Caco-2 (cell line): ENCODE measurements around the gene ITGAE. TPM values are rescaled to one million over a fixed set of nuclear protein-coding genes. Genes with fewer than 3 reads are reported as not detected.
"Not testable (repeated sequence)": the region's sequence is repeated elsewhere in the genome, so short reads cannot be mapped to it uniquely, and the experiment has no call there.

Source experiments
- BruUV-seq: library from RNA; stranded (reverse); fragments of 400-500 nt; replicated peaks from 2 replicates; lab custom pipeline; 2021; lab: Mats Ljungman, UMichigan
- CTCF ChIA-PET: fragments of 300-600 bp; sonication (Branson Sonifier 250); formaldehyde crosslinking; loops from one replicate; lab custom pipeline; 2022; ENCODE audit warnings: antibody characterized with exemption; lab: Charles Lee
- POLR2A ChIA-PET: fragments of 300-600 bp; sonication (Branson Sonifier 250); formaldehyde crosslinking; loops from one replicate; lab custom pipeline; 2022; ENCODE audit warnings: antibody characterized with exemption; lab: Charles Lee
- DNase-seq, 2 experiments: peaks; one replicate each; pipeline versions ENCODE4 v3.0.0 to v3.0.0-alpha.2; 2020 to 2022
- H3K27me3 ChIP-seq: replicated peaks from 2 replicates; pipeline ENCODE4 v1.6.0; 2011; ENCODE audit warnings: low read length; ENCODE audit not compliant: control insufficient read depth, insufficient read depth
- H3K36me3 ChIP-seq: 2 replicates; pipeline ENCODE4 v1.5.1; 2011; ENCODE audit warnings: low read length; ENCODE audit not compliant: control insufficient read depth, insufficient read depth
- H3K4me1 ChIP-seq: fragments of 250-450 bp; sonication (Bioruptor Pico); 2 replicates; pipeline ENCODE4 v1.5.1; 2020; ENCODE audit warnings: mild to moderate bottlenecking
- H3K4me3 ChIP-seq: 2 replicates; pipeline ENCODE4 v1.5.1; 2011; ENCODE audit warnings: low read depth, mild to moderate bottlenecking, control low read depth, low read length
- H3K9me3 ChIP-seq: fragments of 250-450 bp; sonication (Bioruptor Pico); 2 replicates; pipeline ENCODE4 v1.5.1; 2020; ENCODE audit warnings: mild to moderate bottlenecking, moderate library complexity
- H3K27ac Mint-ChIP-seq: one replicate; pipeline ENCODE4 v1.8.0; 2022; ENCODE audit warnings: mixed read lengths; ENCODE audit not compliant: unreplicated experiment
- H3K27me3 Mint-ChIP-seq: one replicate; pipeline ENCODE4 v1.8.0; 2022; ENCODE audit warnings: mixed read lengths; ENCODE audit not compliant: insufficient read depth, unreplicated experiment
- H3K36me3 Mint-ChIP-seq: one replicate; pipeline ENCODE4 v1.8.0; 2022; ENCODE audit warnings: mild to moderate bottlenecking, mixed read lengths; ENCODE audit not compliant: insufficient read depth, unreplicated experiment
- H3K4me1 Mint-ChIP-seq: one replicate; pipeline ENCODE4 v1.8.0; 2022; ENCODE audit warnings: low read depth, mixed read lengths; ENCODE audit not compliant: unreplicated experiment
- H3K4me3 Mint-ChIP-seq: one replicate; pipeline ENCODE4 v1.8.0; 2022; ENCODE audit warnings: mild to moderate bottlenecking, moderate library complexity, mixed read lengths; ENCODE audit not compliant: unreplicated experiment
- H3K9me3 Mint-ChIP-seq: one replicate; pipeline ENCODE4 v1.8.0; 2022; ENCODE audit warnings: mixed read lengths; ENCODE audit not compliant: unreplicated experiment
- intact Hi-C: fragments of 100-400 bp; cut with micrococcal nuclease; formaldehyde crosslinking; loops from one replicate; pipeline ENCODE4 v1.10.0; 2022; ENCODE audit not compliant: unreplicated experiment
- total RNA-seq: library from RNA; stranded (reverse); gene quantifications from 2 replicates; pipeline ENCODE4 v1.2.3, GENCODE V29; 2022
- TF ChIP-seq, protein P1 (sequence below), 2 experiments: fragments of 200-600 bp in 1 of 2; IDR thresholded peaks; 1 replicate in 1 of 2; 2 replicates in 1 of 2; pipeline versions ENCODE4 v1.5.1 to v1.8.0; 2011 to 2022; ENCODE audit warnings: antibody characterized with exemption in 1 of 2, control low read depth in 1 of 2, inconsistent platforms in 1 of 2, low read depth in 1 of 2, low read length in 1 of 2, mild to moderate bottlenecking in 1 of 2, moderate library complexity in 1 of 2; ENCODE audit not compliant: insufficient read depth in 1 of 2, severe bottlenecking in 1 of 2, unreplicated experiment in 1 of 2

The ITGAE gene
- total RNA-seq, 1 experiment from 2014 or later = 12.8 TPM

DNA sequence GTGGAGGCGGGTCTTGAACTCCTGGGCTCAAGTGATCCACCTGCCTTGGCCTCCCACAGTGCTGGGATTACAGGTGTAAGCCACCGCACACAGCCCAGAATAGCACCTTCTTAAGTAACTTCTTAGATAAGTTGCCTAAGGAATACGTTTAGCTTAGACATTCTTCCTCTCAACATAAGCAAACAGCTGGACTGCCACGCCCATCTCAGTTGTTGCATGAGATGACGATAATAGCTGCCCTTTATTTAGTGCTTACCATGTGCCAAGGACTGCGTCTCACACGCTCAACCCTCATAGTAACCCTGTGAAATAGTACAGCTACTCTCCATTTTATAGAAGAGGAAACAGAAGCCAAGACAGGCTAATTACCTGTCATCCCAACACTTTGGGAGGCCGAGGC, 65.5 kb downstream of the ITGAE start:
- Mint-ChIP-seq H3K4me3 (no peak overlapping the region), H3K27me3 (no peaks in the 10 kb centered on the region), H3K36me3 (peaks cover 7% of the 10 kb centered on the region), H3K4me1 (no peaks in the 10 kb centered on the region), H3K27ac (no peak overlapping the region), H3K9me3 (no peaks in the 10 kb centered on the region)
- Histone ChIP-seq H3K4me1 (no peaks in the 10 kb centered on the region), H3K9me3 (no peaks in the 10 kb centered on the region), H3K4me3 (no peak overlapping the region), H3K27me3 (no peaks in the 10 kb centered on the region), H3K36me3 (no peaks in the 10 kb centered on the region)
- ChIA-PET CTCF (interaction anchor here (1.8 kb wide), 1 partner anchor 111 kb away, joined by 4 read pairs; no protein-coding TSS in a partner anchor), POLR2A (no interaction called here)
- TF ChIP-seq, protein P1, sequence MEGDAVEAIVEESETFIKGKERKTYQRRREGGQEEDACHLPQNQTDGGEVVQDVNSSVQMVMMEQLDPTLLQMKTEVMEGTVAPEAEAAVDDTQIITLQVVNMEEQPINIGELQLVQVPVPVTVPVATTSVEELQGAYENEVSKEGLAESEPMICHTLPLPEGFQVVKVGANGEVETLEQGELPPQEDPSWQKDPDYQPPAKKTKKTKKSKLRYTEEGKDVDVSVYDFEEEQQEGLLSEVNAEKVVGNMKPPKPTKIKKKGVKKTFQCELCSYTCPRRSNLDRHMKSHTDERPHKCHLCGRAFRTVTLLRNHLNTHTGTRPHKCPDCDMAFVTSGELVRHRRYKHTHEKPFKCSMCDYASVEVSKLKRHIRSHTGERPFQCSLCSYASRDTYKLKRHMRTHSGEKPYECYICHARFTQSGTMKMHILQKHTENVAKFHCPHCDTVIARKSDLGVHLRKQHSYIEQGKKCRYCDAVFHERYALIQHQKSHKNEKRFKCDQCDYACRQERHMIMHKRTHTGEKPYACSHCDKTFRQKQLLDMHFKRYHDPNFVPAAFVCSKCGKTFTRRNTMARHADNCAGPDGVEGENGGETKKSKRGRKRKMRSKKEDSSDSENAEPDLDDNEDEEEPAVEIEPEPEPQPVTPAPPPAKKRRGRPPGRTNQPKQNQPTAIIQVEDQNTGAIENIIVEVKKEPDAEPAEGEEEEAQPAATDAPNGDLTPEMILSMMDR (IDR thresholded peaks at IDR 0.05; ENCODE audit: insufficient read depth in 1 of 2, low read depth in 1 of 2, low read length in 1 of 2, severe bottlenecking in 1 of 2, unreplicated experiment in 1 of 2) = no peak
- DNase-seq = no peak
- no TSS peak for BruUV-seq
- intact Hi-C loops = loop anchor here (5.0 kb wide), 2 partner anchors 72 to 267 kb away; no protein-coding TSS in a partner anchor

DNA sequence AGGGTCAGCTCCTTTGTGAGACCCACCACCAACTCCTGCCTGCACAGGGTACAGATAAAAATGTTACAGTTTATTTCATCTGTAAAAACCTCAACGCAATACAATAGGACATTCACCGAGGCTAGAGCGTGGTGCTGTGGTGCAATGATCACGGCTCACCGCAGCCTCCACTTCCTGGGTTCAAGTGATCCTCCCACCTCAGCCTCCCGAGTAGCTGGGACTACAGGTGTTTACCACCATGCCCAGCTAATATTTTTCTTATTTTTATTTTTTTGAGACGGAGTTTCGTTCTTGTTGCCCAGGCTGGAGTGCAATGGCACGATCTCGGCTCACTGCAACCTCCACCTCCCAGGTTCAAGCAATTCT, 66.1 kb downstream of the ITGAE start:
- H3K9me3 ChIP-seq, H3K27me3 ChIP-seq, H3K4me3 ChIP-seq, H3K36me3 ChIP-seq, POLR2A ChIA-PET, BruUV-seq, H3K27ac Mint-ChIP-seq, H3K4me1 ChIP-seq, H3K4me1 Mint-ChIP-seq, H3K9me3 Mint-ChIP-seq, H3K27me3 Mint-ChIP-seq, H3K36me3 Mint-ChIP-seq, H3K4me3 Mint-ChIP-seq, DNase-seq: not testable (repeated sequence)
- CTCF ChIA-PET = interaction anchor here (1.0 to 1.8 kb wide), 2 partner anchors 81 to 112 kb away, joined by 3 to 4 read pairs; no protein-coding TSS in a partner anchor
- intact Hi-C loops = loop anchor here (5.0 kb wide), 2 partner anchors 72 to 267 kb away; no protein-coding TSS in a partner anchor

DNA sequence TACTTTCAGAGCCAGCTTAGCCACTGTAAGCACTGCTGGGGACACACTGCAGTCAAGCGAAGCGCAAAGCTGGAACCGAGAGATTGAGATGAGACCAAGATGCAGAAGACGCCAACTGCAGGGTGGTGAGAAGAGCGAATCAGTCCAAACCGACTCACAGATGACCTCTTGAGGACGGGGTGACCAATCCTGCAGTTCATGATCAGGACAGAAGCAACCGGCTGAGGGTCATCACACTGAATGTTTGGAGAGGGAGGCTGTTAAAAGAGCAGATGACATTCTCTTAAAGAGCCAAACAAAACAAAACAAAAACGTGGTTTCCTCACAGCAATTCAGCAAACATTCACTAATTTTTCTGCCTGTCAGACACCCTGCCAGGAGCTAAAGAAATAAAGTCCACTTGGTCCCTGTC, 68.8 kb downstream of the ITGAE start:
- ChIA-PET POLR2A (no interaction called here), CTCF (no interaction called here)
- intact Hi-C loops = no loop called here
- H3K9me3 Mint-ChIP-seq = no peaks in the 10 kb centered on the region
- no peaks in the 10 kb centered on the region for H3K27me3 ChIP-seq
- no peaks in the 10 kb centered on the region for H3K36me3 ChIP-seq
- no peaks in the 10 kb centered on the region for H3K27me3 Mint-ChIP-seq
- no TSS peak for BruUV-seq
- no peaks in the 10 kb centered on the region for H3K4me1 Mint-ChIP-seq
- H3K27ac Mint-ChIP-seq = no peak overlapping the region
- H3K4me3 Mint-ChIP-seq = no peak overlapping the region
- peaks cover 13% of the 10 kb centered on the region for H3K36me3 Mint-ChIP-seq
- H3K4me3 ChIP-seq = no peak overlapping the region
- no peaks in the 10 kb centered on the region for H3K9me3 ChIP-seq
- TF ChIP-seq, protein P1 (IDR thresholded peaks at IDR 0.05; ENCODE audit: insufficient read depth in 1 of 2, low read depth in 1 of 2, low read length in 1 of 2, severe bottlenecking in 1 of 2, unreplicated experiment in 1 of 2) = no peak
- H3K4me1 ChIP-seq = no peaks in the 10 kb centered on the region
- no peak for DNase-seq
